Thyroid gland (tissue), 4 donors: ENCODE data around the gene ZNF154.

ENCODE experiments used
- CTCF ChIP-seq, 6 experiments: fragments of 200-600 bp in 3 of 6; fragments of 450-650 bp in 3 of 6; sonication (generic) in 3 of 6; IDR thresholded peaks; one replicate each; pipeline ENCODE4 v1.5.1; 2016 to 2019; ENCODE audit warnings: antibody characterized with exemption in 6 of 6, mild to moderate bottlenecking in 2 of 6, inconsistent platforms in 1 of 6, moderate library complexity in 1 of 6
- POLR2A ChIP-seq, 2 donors: fragments of 450-650 bp; IDR thresholded peaks; one replicate each; pipeline ENCODE4 v1.6.1; 2017; ENCODE audit warnings: antibody characterized with exemption in 2 of 2, mild to moderate bottlenecking in 2 of 2, moderate library complexity in 1 of 2

GRCh38 chr19:57754091-57754673 is 45.2 kb upstream of the ZNF154 start:
- no peak for TF ChIP-seq CTCF (IDR thresholded peaks at IDR 0.05)
- TF ChIP-seq POLR2A (IDR thresholded peaks at IDR 0.05) = no peak
